ENCODE data around the gene BEAN1.

- TF ChIP-seq GATA3 (IDR thresholded peaks at IDR 0.05; ENCODE audit: low read depth, low read length) (no peak), GATA2 (IDR thresholded peaks at IDR 0.05; ENCODE audit: low read depth, low read length) (no peak)
Measured at GRCh38 chr16:66381585-66382170, 45.4 kb upstream of the BEAN1 start.

All from SH-SY5Y (cell line).